Keratinocyte (primary cell): ENCODE data around the gene KLC1. TPM values are rescaled to one million over a fixed set of nuclear protein-coding genes. Genes with fewer than 3 reads are reported as not detected.

Experiments used
- DNase-seq: peaks from one replicate; pipeline ENCODE4 v3.0.0-alpha.2; 2011; ENCODE audit warnings: low read depth, missing footprints, low spot score
- FAIRE-seq: peaks from 2 replicates; lab custom pipeline; 2011; peaks lifted over from hg19 to GRCh38; lab: Jason Lieb, UNC
- H2AFZ ChIP-seq: 2 replicates; pipeline ENCODE4 v1.6.0; 2012; ENCODE audit warnings: low read length, control low read depth, inconsistent platforms; ENCODE audit not compliant: control insufficient read depth
- H3K27ac ChIP-seq: 2 replicates; pipeline ENCODE4 v1.5.1; 2011; ENCODE audit warnings: low read length; ENCODE audit not compliant: control insufficient read depth, insufficient read depth
- H3K27me3 ChIP-seq: 3 replicates; pipeline ENCODE4 v1.6.0; 2011; ENCODE audit warnings: low read length; ENCODE audit not compliant: control insufficient read depth, insufficient read depth; ENCODE audit errors: extremely low read depth
- H3K36me3 ChIP-seq, 2 experiments: 2 replicates in 1 of 2; 3 replicates in 1 of 2; pipeline ENCODE4 v1.5.1; 2011; ENCODE audit warnings: low read length in 2 of 2, mild to moderate bottlenecking in 1 of 2; ENCODE audit not compliant: control insufficient read depth in 2 of 2, insufficient read depth in 2 of 2; ENCODE audit errors: extremely low read depth in 1 of 2
- H3K4me1 ChIP-seq: 3 replicates; pipeline ENCODE4 v1.5.1; 2011; ENCODE audit warnings: low read length; ENCODE audit not compliant: control insufficient read depth, insufficient read depth; ENCODE audit errors: extremely low read depth
- H3K4me2 ChIP-seq: 3 replicates; pipeline ENCODE4 v1.6.0; 2011; ENCODE audit warnings: low read depth, low read length; ENCODE audit not compliant: control insufficient read depth, insufficient read depth; ENCODE audit errors: extremely low read depth
- H3K4me3 ChIP-seq, 3 experiments: fragments of 200-600 bp in 1 of 3; sonication (generic) in 1 of 3; 2 replicates in 2 of 3; 3 replicates in 1 of 3; pipeline ENCODE4 v1.5.1; 2011 to 2016; ENCODE audit warnings: low read length in 3 of 3, mild to moderate bottlenecking in 3 of 3, control low read depth in 2 of 3, inconsistent platforms in 1 of 3, low read depth in 1 of 3, mixed read lengths in 1 of 3, mixed run types in 1 of 3, moderate library complexity in 1 of 3; ENCODE audit not compliant: control insufficient read depth in 2 of 3, insufficient read depth in 2 of 3; ENCODE audit errors: extremely low read depth in 1 of 3
- H3K79me2 ChIP-seq: 2 replicates; pipeline ENCODE4 v1.6.0; 2012; ENCODE audit warnings: low read length; ENCODE audit not compliant: control insufficient read depth, insufficient read depth
- H3K9ac ChIP-seq: 3 replicates; pipeline ENCODE4 v1.6.0; 2011; ENCODE audit warnings: low read length; ENCODE audit not compliant: control insufficient read depth, insufficient read depth; ENCODE audit errors: extremely low read depth
- H3K9me1 ChIP-seq: 3 replicates; pipeline ENCODE4 v1.6.0; 2011; ENCODE audit warnings: low read length; ENCODE audit not compliant: control insufficient read depth, insufficient read depth; ENCODE audit errors: extremely low read depth
- H3K9me3 ChIP-seq: 2 replicates; pipeline ENCODE4 v1.5.1; 2012; ENCODE audit warnings: low read depth, low read length; ENCODE audit not compliant: control insufficient read depth
- H4K20me1 ChIP-seq: 3 replicates; pipeline ENCODE4 v1.6.0; 2011; ENCODE audit warnings: low read length; ENCODE audit not compliant: control insufficient read depth, insufficient read depth; ENCODE audit errors: extremely low read depth
- EZH2 ChIP-seq: IDR thresholded peaks from one replicate; pipeline ENCODE4 v1.6.1; 2012; ENCODE audit warnings: inconsistent platforms, mild to moderate bottlenecking, low read length, moderate library complexity
- dilution Hi-C: fragments of 300-500 bp; cut with MboI; formaldehyde crosslinking; loops from one replicate; pipeline ENCODE4 v1.7.0; 2020; ENCODE audit warnings: low sequenced_read_pairs; ENCODE audit not compliant: extremely low pct_ligation_motif_present
- polyA plus RNA-seq, 5 experiments: library from polyadenylated mRNA; depleted of rRNA in 3 of 5; stranded (reverse) in 3 of 5; stranded (forward) in 1 of 5; unstranded in 1 of 5; fragments of >200 nt; gene quantifications; 1 replicate in 1 of 5; 2 replicates in 3 of 5; 3 replicates in 1 of 5; pipeline versions ENCODE4 v1.2.1 to v1.2.3, GENCODE V29; 2011 to 2012; ENCODE audit warnings: missing spikeins in 2 of 5, low read depth in 1 of 5, low replicate concordance in 1 of 5
- TF ChIP-seq, protein P1 (sequence below), 3 experiments: IDR thresholded peaks in 1 of 3; conservative IDR thresholded peaks in 1 of 3; optimal IDR thresholded peaks in 1 of 3; 2 replicates in 2 of 3; 3 replicates in 1 of 3; pipeline versions ENCODE3 to v1.5.1; 2011; ENCODE audit warnings: low read length in 3 of 3, mild to moderate bottlenecking in 3 of 3, moderate library complexity in 2 of 3, control low read depth in 1 of 3, inconsistent platforms in 1 of 3; ENCODE audit not compliant: insufficient read depth in 2 of 3; ENCODE audit errors: extremely low read depth in 1 of 3

The KLC1 gene
- polyA plus RNA-seq, 1 donor (not counting 4 experiments of a cell fraction or from before 2014, with no cell fraction given) = 130 TPM

GRCh38 chr14:103634156-103634555 is 5.1 kb downstream of the KLC1 start:
- H3K36me3 ChIP-seq = peaks cover 3 to 10% of the 10 kb centered on the region in 2 experiments
- DNase-seq (no peak), FAIRE-seq (no peak)
- H3K27me3 ChIP-seq = no peaks in the 10 kb centered on the region
- no peak overlapping the region for H3K9ac ChIP-seq
- H2AFZ ChIP-seq = no peak overlapping the region
- peaks cover 7% of the 10 kb centered on the region for H3K4me1 ChIP-seq
- no peak overlapping the region for H3K4me2 ChIP-seq
- peaks cover 42% of the 10 kb centered on the region for H4K20me1 ChIP-seq
- no peaks in the 10 kb centered on the region for H3K9me3 ChIP-seq
- peaks cover 99% of the 10 kb centered on the region for H3K79me2 ChIP-seq
- H3K9me1 ChIP-seq = no peaks in the 10 kb centered on the region
- dilution Hi-C loops = no loop called here
- H3K27ac ChIP-seq = no peak overlapping the region
- TF ChIP-seq, protein P1, sequence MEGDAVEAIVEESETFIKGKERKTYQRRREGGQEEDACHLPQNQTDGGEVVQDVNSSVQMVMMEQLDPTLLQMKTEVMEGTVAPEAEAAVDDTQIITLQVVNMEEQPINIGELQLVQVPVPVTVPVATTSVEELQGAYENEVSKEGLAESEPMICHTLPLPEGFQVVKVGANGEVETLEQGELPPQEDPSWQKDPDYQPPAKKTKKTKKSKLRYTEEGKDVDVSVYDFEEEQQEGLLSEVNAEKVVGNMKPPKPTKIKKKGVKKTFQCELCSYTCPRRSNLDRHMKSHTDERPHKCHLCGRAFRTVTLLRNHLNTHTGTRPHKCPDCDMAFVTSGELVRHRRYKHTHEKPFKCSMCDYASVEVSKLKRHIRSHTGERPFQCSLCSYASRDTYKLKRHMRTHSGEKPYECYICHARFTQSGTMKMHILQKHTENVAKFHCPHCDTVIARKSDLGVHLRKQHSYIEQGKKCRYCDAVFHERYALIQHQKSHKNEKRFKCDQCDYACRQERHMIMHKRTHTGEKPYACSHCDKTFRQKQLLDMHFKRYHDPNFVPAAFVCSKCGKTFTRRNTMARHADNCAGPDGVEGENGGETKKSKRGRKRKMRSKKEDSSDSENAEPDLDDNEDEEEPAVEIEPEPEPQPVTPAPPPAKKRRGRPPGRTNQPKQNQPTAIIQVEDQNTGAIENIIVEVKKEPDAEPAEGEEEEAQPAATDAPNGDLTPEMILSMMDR (optimal IDR thresholded peaks at IDR 0.05 in 1 of 3, IDR thresholded peaks at IDR 0.05 in 1 of 3, conservative IDR thresholded peaks at IDR 0.05 in 1 of 3; ENCODE audit: extremely low read depth in 1 of 3, insufficient read depth in 2 of 3, low read length in 3 of 3) = no peak
- TF ChIP-seq EZH2 = no peak
- H3K4me3 ChIP-seq = no peak overlapping the region

GRCh38 chr14:103638594-103638993 is 9.6 kb downstream of the KLC1 start:
- Histone ChIP-seq H3K9me1 (peaks cover 3% of the 10 kb centered on the region), H3K9me3 (no peaks in the 10 kb centered on the region), H3K27me3 (no peaks in the 10 kb centered on the region), H3K4me3 (no peak overlapping the region), H3K4me1 (no peaks in the 10 kb centered on the region), H3K4me2 (no peak overlapping the region), H3K79me2 (peaks cover 95% of the 10 kb centered on the region), H3K9ac (no peak overlapping the region), H4K20me1 (peaks cover 46% of the 10 kb centered on the region), H2AFZ (no peak overlapping the region), H3K36me3 (peaks cover 5 to 8% of the 10 kb centered on the region in 2 experiments), H3K27ac (no peak overlapping the region)
- TF ChIP-seq, protein P1 (optimal IDR thresholded peaks at IDR 0.05 in 1 of 3, IDR thresholded peaks at IDR 0.05 in 1 of 3, conservative IDR thresholded peaks at IDR 0.05 in 1 of 3; ENCODE audit: extremely low read depth in 1 of 3, insufficient read depth in 2 of 3, low read length in 3 of 3) = no peak
- no peak for TF ChIP-seq EZH2
- dilution Hi-C loops = no loop called here
- DNase-seq (no peak), FAIRE-seq (no peak)
